ENCODE data around the gene ITGB3. TPM values are rescaled to one million over a fixed set of nuclear protein-coding genes. Genes with fewer than 3 reads are reported as not detected.

ITGB3 gene
- polyA plus RNA-seq, 1 of the 3 experiments (the other 2 are of a cell fraction), result 4.6 TPM

GRCh38 chr17:47244697-47245096, 8.9 kb upstream of the ITGB3 start:
- Histone ChIP-seq H3K27ac (ENCODE audit: low read depth in 2 of 2, low read length in 1 of 2) (no peak overlapping the region), H3K27me3 (ENCODE audit: insufficient read depth) (no peaks in the 10 kb centered on the region), H3K9me2 (no peaks in the 10 kb centered on the region), H3K4me2 (no peak overlapping the region), H4K20me1 (ENCODE audit: insufficient read depth) (no peaks in the 10 kb centered on the region), H3K79me2 (ENCODE audit: insufficient read depth) (no peaks in the 10 kb centered on the region), H3F3A (replicated peaks; ENCODE audit: insufficient read depth) (peaks cover 14% of the 10 kb centered on the region), H2AFZ (ENCODE audit: low read depth) (no peak overlapping the region), H3K4me3 (ENCODE audit: low read depth in 2 of 2, low read length in 1 of 2) (no peak overlapping the region), H3K4me1 (ENCODE audit: control insufficient read depth in 1 of 2, insufficient read depth in 2 of 2, low read depth in 1 of 2, low read length in 1 of 2) (peaks cover 9 to 14% of the 10 kb centered on the region in 2 experiments), H3K9me3 (no peaks in the 10 kb centered on the region), H3K36me3 (replicated peaks in 1 of 2; ENCODE audit: control insufficient read depth in 1 of 2, insufficient read depth in 2 of 2, low read length in 1 of 2) (no peaks in the 10 kb centered on the region), H3K9ac (no peak overlapping the region)
- DNase-seq, result no peak
- TF ChIP-seq TCF12 (IDR thresholded peaks at IDR 0.05) (no peak), JUND (IDR thresholded peaks at IDR 0.05) (no peak), RCOR1 (IDR thresholded peaks at IDR 0.05; ENCODE audit: low read length) (no peak)
- POLR2A ChIA-PET, result no interaction called here
- CTCF ChIA-PET, result interaction anchor here (1.7 to 8.7 kb wide), 5 partner anchors 8 to 71 kb away, joined by 4 to 71 read pairs (median 8); partner anchors contain the start of gene ITGB3
- WGBS (ENCODE audit: low lambda C conversion rate), result 83% methylated on average over 2 of the region's 2 CpGs

GRCh38 chr17:47246120-47246519, 7.5 kb upstream of the ITGB3 start:
- H3K27me3 ChIP-seq (ENCODE audit: insufficient read depth), result no peaks in the 10 kb centered on the region
- H3K9me3 ChIP-seq, result no peaks in the 10 kb centered on the region
- TF ChIP-seq JUND (IDR thresholded peaks at IDR 0.05) (no peak), MXI1 (IDR thresholded peaks at IDR 0.05; ENCODE audit: low read depth, low read length) (no peak), NFIC (IDR thresholded peaks at IDR 0.05; ENCODE audit: borderline replicate concordance) (no peak), YY1 (IDR thresholded peaks at IDR 0.05; ENCODE audit: low read depth) (no peak), RFX5 (IDR thresholded peaks at IDR 0.05; ENCODE audit: low read length) (no peak), POLR2AphosphoS5 (IDR thresholded peaks at IDR 0.05; ENCODE audit: low read depth, low read length) (no peak), GATA2 (CRISPR knock-in tag; IDR thresholded peaks at IDR 0.05) (no peak), TAF1 (IDR thresholded peaks at IDR 0.05; ENCODE audit: borderline replicate concordance, low read depth, low read length) (no peak), RXRA (IDR thresholded peaks at IDR 0.05; ENCODE audit: borderline replicate concordance, low read depth) (no peak), GABPA (IDR thresholded peaks at IDR 0.05; ENCODE audit: low read depth) (no peak)
- POLR2A ChIA-PET, result no interaction called here
- H3K79me2 ChIP-seq (ENCODE audit: insufficient read depth), result no peaks in the 10 kb centered on the region
- no peak overlapping the region for H3K27ac ChIP-seq (ENCODE audit: low read depth in 2 of 2, low read length in 1 of 2)
- no peaks in the 10 kb centered on the region for H3K4me1 ChIP-seq (ENCODE audit: control insufficient read depth in 1 of 2, insufficient read depth in 2 of 2, low read depth in 1 of 2, low read length in 1 of 2)
- H3F3A ChIP-seq (replicated peaks; ENCODE audit: insufficient read depth), result peaks cover 2% of the 10 kb centered on the region
- CTCF ChIA-PET, result interaction anchor here (0.6 to 8.7 kb wide), 5 partner anchors 7 to 536 kb away, joined by 3 to 71 read pairs (median 9); partner anchors contain the start of gene ITGB3
- H3K4me2 ChIP-seq, result no peak overlapping the region
- no peak overlapping the region for H2AFZ ChIP-seq (ENCODE audit: low read depth)
- H3K36me3 ChIP-seq (replicated peaks in 1 of 2; ENCODE audit: control insufficient read depth in 1 of 2, insufficient read depth in 2 of 2, low read length in 1 of 2), result no peaks in the 10 kb centered on the region
- no peak overlapping the region for H3K9ac ChIP-seq
- WGBS (ENCODE audit: low lambda C conversion rate), result 66% methylated on average over 2 of the region's 2 CpGs
- no peaks in the 10 kb centered on the region for H4K20me1 ChIP-seq (ENCODE audit: insufficient read depth)
- H3K9me2 ChIP-seq, result no peaks in the 10 kb centered on the region
- DNase-seq, result no peak
- H3K4me3 ChIP-seq (ENCODE audit: low read depth in 2 of 2, low read length in 1 of 2), result no peak overlapping the region

- DNase-seq, result no peak
- H3K9me3 ChIP-seq, result no peaks in the 10 kb centered on the region
- H3F3A ChIP-seq (replicated peaks; ENCODE audit: insufficient read depth), result no peaks in the 10 kb centered on the region
- H3K36me3 ChIP-seq (replicated peaks in 1 of 2; ENCODE audit: control insufficient read depth in 1 of 2, insufficient read depth in 2 of 2, low read length in 1 of 2), result no peaks in the 10 kb centered on the region
- H3K79me2 ChIP-seq (ENCODE audit: insufficient read depth), result peaks cover 6% of the 10 kb centered on the region; the same call in 1 of the 2 replicates
- POLR2A ChIA-PET, result no interaction called here
- no peak overlapping the region for H3K4me2 ChIP-seq
- no peaks in the 10 kb centered on the region for H3K27me3 ChIP-seq (ENCODE audit: insufficient read depth)
- 82% methylated on average over 2 of the region's 2 CpGs for WGBS (ENCODE audit: low lambda C conversion rate)
- CTCF ChIA-PET, result interaction anchor here (2.2 to 4.4 kb wide), 2 partner anchors 22 to 65 kb away, joined by 11 to 31 read pairs; no protein-coding TSS in a partner anchor
- no peaks in the 10 kb centered on the region for H4K20me1 ChIP-seq (ENCODE audit: insufficient read depth)
- no peak overlapping the region for H3K27ac ChIP-seq (ENCODE audit: low read depth in 2 of 2, low read length in 1 of 2)
- H3K9ac ChIP-seq, result no peak overlapping the region
- no peaks in the 10 kb centered on the region for H3K9me2 ChIP-seq
- no peak overlapping the region for H2AFZ ChIP-seq (ENCODE audit: low read depth)
- H3K4me1 ChIP-seq (ENCODE audit: control insufficient read depth in 1 of 2, insufficient read depth in 2 of 2, low read depth in 1 of 2, low read length in 1 of 2), result peaks cover 0 to 6% of the 10 kb centered on the region in 2 experiments; a peak in 1 of 4 replicates
- H3K4me3 ChIP-seq (ENCODE audit: low read depth in 2 of 2, low read length in 1 of 2), result no peak overlapping the region
- TF ChIP-seq REST (IDR thresholded peaks at IDR 0.05; ENCODE audit: low read depth, low read length), result no peak
- TF ChIP-seq POLR2AphosphoS5 (IDR thresholded peaks at IDR 0.05; ENCODE audit: low read depth, low read length), result no peak
- TF ChIP-seq TEAD4 (IDR thresholded peaks at IDR 0.05; ENCODE audit: borderline replicate concordance, insufficient read depth), result no peak
- no peak for TF ChIP-seq SIN3A (IDR thresholded peaks at IDR 0.05; ENCODE audit: borderline replicate concordance, low read depth, low read length)
- no peak for TF ChIP-seq NRF1 (IDR thresholded peaks at IDR 0.05; ENCODE audit: low read depth, low read length)
- TF ChIP-seq YY1 (IDR thresholded peaks at IDR 0.05; ENCODE audit: low read depth), result no peak
- no peak for TF ChIP-seq JUND (IDR thresholded peaks at IDR 0.05)
- TF ChIP-seq RCOR1 (IDR thresholded peaks at IDR 0.05; ENCODE audit: low read length), result no peak
- TF ChIP-seq EP300 (IDR thresholded peaks at IDR 0.05; ENCODE audit: borderline replicate concordance in 1 of 2, low read depth in 1 of 2, low read length in 1 of 2), result no peak
- no peak for TF ChIP-seq ZBTB33 (IDR thresholded peaks at IDR 0.05; ENCODE audit: borderline replicate concordance, low read depth)
- no peak for TF ChIP-seq NFIC (IDR thresholded peaks at IDR 0.05; ENCODE audit: borderline replicate concordance)
- TF ChIP-seq TCF12 (IDR thresholded peaks at IDR 0.05), result no peak
These were observed 2.8 kb upstream of the ITGB3 start for GRCh38 chr17:47250855-47251254.
